BE2C (cell line): ENCODE data around the gene CYP1A1.
"Not testable (repeated sequence)": the region's sequence is repeated elsewhere in the genome, so short reads cannot be mapped to it uniquely, and the experiment has no call there.

ENCODE experiments used
- DNase-seq: peaks from one replicate; pipeline ENCODE4 v3.0.0-alpha.2; 2020
- H3K27me3 ChIP-seq: fragments of 250-450 bp; sonication (Bioruptor Pico); 2 replicates; pipeline ENCODE4 v1.5.1; 2020; ENCODE audit warnings: mild to moderate bottlenecking
- H3K36me3 ChIP-seq: fragments of 250-450 bp; sonication (Bioruptor Pico); 2 replicates; pipeline ENCODE4 v1.5.1; 2020; ENCODE audit warnings: mild to moderate bottlenecking
- H3K4me1 ChIP-seq: fragments of 250-450 bp; sonication (Bioruptor Pico); 2 replicates; pipeline ENCODE4 v1.5.1; 2020
- H3K4me3 ChIP-seq: 2 replicates; pipeline ENCODE4 v1.5.1; 2011; ENCODE audit warnings: low read depth, low read length
- H3K9me3 ChIP-seq: fragments of 250-450 bp; sonication (Bioruptor Pico); 2 replicates; pipeline ENCODE4 v1.5.1; 2020
- TF ChIP-seq, protein P1 (sequence below): IDR thresholded peaks from 2 replicates; pipeline ENCODE4 v1.5.1; 2012; ENCODE audit warnings: mild to moderate bottlenecking, low read depth, low read length

Gene CYP1A1

DNA sequence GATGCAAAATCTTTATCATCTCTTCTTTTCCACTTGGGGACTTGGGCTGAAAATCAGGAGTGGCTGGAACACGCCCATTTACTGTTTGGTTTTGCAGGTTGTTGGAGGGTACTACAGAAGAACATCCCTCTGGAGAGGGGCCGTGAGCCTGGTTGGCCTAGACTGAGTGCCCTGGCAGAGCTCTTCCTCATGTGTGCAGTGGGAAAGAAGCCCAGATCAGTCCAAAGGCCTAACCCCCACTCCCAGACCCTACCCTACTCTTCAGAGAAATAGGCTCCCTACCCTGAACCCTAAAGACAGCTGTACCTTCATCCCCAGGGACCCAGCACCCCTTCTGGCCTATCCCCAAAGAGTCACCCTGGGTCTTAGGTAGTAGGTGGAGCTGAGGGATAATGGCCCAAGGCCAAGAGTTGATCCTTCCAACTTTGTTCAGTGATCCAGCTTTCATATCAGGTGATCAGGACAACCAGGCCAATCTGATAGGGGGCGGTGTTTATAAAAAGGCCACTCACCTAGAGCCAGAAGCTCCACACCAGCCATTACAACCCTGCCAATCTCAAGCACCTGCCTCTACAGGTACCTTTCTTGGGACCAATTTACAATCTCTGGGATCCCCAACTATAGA is 23.1 kb upstream of the CYP1A1 start, which contains the start of gene CYP1A2:
Gene CYP1A2 (plus strand): TSS at position 524 of the 625 bp plus-strand sequence. CDS start 894 bp downstream, outside the sequence.
- H3K27me3 ChIP-seq, result no peaks in the 10 kb centered on the region
- H3K9me3 ChIP-seq, result no peaks in the 10 kb centered on the region
- no peaks in the 10 kb centered on the region for H3K4me1 ChIP-seq
- TF ChIP-seq, protein P1, sequence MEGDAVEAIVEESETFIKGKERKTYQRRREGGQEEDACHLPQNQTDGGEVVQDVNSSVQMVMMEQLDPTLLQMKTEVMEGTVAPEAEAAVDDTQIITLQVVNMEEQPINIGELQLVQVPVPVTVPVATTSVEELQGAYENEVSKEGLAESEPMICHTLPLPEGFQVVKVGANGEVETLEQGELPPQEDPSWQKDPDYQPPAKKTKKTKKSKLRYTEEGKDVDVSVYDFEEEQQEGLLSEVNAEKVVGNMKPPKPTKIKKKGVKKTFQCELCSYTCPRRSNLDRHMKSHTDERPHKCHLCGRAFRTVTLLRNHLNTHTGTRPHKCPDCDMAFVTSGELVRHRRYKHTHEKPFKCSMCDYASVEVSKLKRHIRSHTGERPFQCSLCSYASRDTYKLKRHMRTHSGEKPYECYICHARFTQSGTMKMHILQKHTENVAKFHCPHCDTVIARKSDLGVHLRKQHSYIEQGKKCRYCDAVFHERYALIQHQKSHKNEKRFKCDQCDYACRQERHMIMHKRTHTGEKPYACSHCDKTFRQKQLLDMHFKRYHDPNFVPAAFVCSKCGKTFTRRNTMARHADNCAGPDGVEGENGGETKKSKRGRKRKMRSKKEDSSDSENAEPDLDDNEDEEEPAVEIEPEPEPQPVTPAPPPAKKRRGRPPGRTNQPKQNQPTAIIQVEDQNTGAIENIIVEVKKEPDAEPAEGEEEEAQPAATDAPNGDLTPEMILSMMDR, result no peak
- H3K36me3 ChIP-seq, result no peaks in the 10 kb centered on the region
- no peak within 1 kb of the TSS for H3K4me3 ChIP-seq
- DNase-seq, result no peak

DNA sequence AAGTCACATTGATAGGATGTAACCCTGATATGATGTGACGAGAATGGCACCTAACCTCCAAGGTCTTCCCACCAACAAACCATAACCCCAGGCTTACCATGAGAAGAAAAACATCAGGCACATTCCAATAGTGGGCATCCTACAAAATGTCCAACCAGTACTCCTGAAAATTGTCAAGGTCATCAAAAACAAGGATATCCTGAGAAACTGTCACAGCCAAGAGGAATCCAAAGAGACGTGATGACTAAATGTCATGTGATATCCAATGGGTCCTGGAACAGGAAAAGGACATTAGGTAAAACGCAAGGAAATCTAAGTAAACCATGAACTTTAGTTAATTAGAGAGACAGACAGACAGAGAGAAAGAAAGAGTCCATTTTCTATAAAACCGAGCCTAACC is 21.1 kb upstream of the CYP1A1 start:
- TF ChIP-seq, protein P1, result no peak
- no peak for DNase-seq
- Histone ChIP-seq H3K36me3 (no peaks in the 10 kb centered on the region), H3K9me3 (peaks cover 4% of the 10 kb centered on the region), H3K27me3 (no peaks in the 10 kb centered on the region), H3K4me1 (no peaks in the 10 kb centered on the region), H3K4me3 (no peak overlapping the region)

DNA sequence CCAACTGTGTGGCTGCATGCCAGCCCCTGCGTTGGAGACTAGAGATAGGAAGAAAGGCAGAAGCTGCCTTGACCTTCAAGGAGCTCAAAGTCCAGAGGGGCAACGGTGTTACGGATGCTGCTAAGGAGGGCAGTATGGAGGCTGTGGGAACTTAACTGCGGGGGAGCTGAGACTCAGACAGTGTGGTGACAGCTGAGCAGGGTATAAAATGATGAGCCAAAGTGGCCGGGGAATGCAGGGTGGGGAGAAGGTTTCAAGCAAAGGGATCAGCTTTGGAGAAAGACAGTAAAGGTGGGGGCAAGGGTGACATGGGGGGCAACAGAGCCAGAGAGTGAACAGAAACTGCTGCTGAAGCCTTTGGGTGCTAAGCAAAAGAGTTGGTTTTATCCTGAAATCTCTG is 17.1 kb upstream of the CYP1A1 start:
- Histone ChIP-seq H3K9me3 (peaks cover 6% of the 10 kb centered on the region), H3K36me3 (no peaks in the 10 kb centered on the region), H3K4me1 (no peaks in the 10 kb centered on the region), H3K27me3 (no peaks in the 10 kb centered on the region), H3K4me3 (no peak overlapping the region)
- TF ChIP-seq, protein P1, result no peak
- DNase-seq, result no peak

DNA sequence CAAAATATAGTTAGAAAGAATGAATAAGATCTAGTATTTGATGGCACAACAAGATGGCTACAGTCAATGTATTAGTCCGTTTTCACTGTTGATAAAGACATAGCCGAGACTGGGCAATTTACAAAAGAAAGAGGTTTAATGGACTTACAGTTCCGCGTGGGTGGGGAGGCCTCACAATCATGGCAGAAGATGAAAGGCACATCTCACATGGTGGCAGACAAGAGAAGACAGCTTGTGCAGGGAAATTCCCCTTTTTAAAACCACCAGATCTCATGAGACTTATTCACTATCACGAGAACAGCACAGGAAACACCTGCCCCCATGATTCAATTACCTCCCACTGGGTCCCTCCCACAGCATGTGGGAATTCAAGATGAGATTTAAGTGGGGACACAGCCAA is 12.9 kb upstream of the CYP1A1 start:
- not testable (repeated sequence) for H3K27me3 ChIP-seq, H3K4me1 ChIP-seq, DNase-seq

DNA sequence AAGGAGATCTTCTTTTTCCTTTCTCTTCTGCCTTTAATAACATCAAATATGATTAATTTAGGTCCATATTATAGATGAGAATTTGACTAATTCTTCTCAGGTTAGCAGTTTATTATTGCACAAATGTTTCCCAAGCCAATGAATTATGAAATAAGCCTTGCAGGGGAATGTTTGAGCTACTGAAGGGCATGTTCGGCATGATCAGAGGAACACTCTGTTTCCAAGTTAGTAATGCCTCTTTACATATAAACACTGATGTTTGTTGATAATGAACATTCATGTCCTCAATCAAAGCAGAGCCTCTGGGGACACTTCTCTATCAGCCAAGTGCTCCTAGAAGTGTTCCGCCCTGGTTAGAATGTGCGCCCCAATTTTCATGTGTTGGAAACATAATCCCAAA is 10.0 kb upstream of the CYP1A1 start:
- DNase-seq, result no peak
- Histone ChIP-seq H3K4me3 (no peak overlapping the region), H3K9me3 (0 out of 2 replicates have a peak, but pooled peaks cover 3% of the 10 kb centered on the region), H3K4me1 (no peaks in the 10 kb centered on the region), H3K36me3 (no peaks in the 10 kb centered on the region), H3K27me3 (no peaks in the 10 kb centered on the region)
- TF ChIP-seq, protein P1, result no peak

More for the DNA sequence above, 12.9 kb upstream of the CYP1A1 start:
- not testable (repeated sequence) for H3K36me3 ChIP-seq, H3K4me3 ChIP-seq, H3K9me3 ChIP-seq

DNA sequence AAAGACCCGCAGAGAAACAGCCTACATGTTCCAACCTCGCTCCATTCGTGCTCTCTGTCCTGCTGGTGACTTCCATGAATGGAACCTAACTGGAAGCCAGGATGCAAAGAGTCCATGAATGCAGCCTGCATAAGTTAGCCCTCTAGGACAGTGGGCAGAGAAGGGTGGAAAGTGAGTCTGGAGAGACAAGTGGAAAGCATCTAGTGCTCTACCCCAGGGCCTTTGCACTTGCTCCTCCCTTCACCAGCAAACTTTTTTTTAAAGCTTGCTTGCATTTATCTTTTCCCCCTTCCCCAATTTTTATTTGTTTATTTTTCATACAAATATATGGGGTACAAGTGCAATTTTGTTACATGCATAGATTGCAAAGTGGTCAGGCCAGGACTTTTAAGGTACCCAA is 7.9 kb upstream of the CYP1A1 start:
- H3K4me1 ChIP-seq, result no peaks in the 10 kb centered on the region
- no peak for DNase-seq
- 0 out of 2 replicates have a peak, but pooled peaks cover 3% of the 10 kb centered on the region for H3K9me3 ChIP-seq
- H3K4me3 ChIP-seq, result no peak overlapping the region
- no peaks in the 10 kb centered on the region for H3K36me3 ChIP-seq
- H3K27me3 ChIP-seq, result no peaks in the 10 kb centered on the region
- TF ChIP-seq, protein P1, result no peak
